Glutamatergic neuron (in vitro differentiated cells): ENCODE data around the gene PPM1N. TPM values are rescaled to one million over a fixed set of nuclear protein-coding genes. Genes with fewer than 3 reads are reported as not detected.

Experiments
- DNase-seq: peaks from one replicate; pipeline ENCODE4 v3.0.0; 2022
- H3K27ac Mint-ChIP-seq: one replicate; pipeline ENCODE4 v1.8.0; 2020; ENCODE audit warnings: mild to moderate bottlenecking, mixed read lengths, inconsistent platforms; ENCODE audit not compliant: unreplicated experiment
- H3K27me3 Mint-ChIP-seq: one replicate; pipeline ENCODE4 v1.8.0; 2020; ENCODE audit warnings: mild to moderate bottlenecking, moderate library complexity, mixed read lengths, inconsistent platforms; ENCODE audit not compliant: unreplicated experiment
- H3K36me3 Mint-ChIP-seq: one replicate; pipeline ENCODE4 v1.8.0; 2020; ENCODE audit warnings: mild to moderate bottlenecking, mixed read lengths, inconsistent platforms; ENCODE audit not compliant: unreplicated experiment
- H3K4me1 Mint-ChIP-seq: one replicate; pipeline ENCODE4 v1.8.0; 2020; ENCODE audit warnings: mild to moderate bottlenecking, low read depth, mixed read lengths, inconsistent platforms; ENCODE audit not compliant: unreplicated experiment
- H3K4me3 Mint-ChIP-seq: one replicate; pipeline ENCODE4 v1.8.0; 2020; ENCODE audit warnings: mild to moderate bottlenecking, mixed read lengths, inconsistent platforms; ENCODE audit not compliant: unreplicated experiment
- H3K9me3 Mint-ChIP-seq: one replicate; pipeline ENCODE4 v1.8.0; 2020; ENCODE audit warnings: mild to moderate bottlenecking, moderate library complexity, mixed read lengths, inconsistent platforms; ENCODE audit not compliant: unreplicated experiment
- total RNA-seq: library from RNA; stranded (reverse); fragmentation: NEBNext Ultra II Directional; extraction: Animal tissue kit (Norgen Biotek cat#: 25700); gene quantifications from one replicate; pipeline ENCODE4 v1.2.1, GENCODE V29; 2021; ENCODE audit not compliant: unreplicated experiment
- TF ChIP-seq, protein P1 (sequence below): fragments of 200-600 bp; sonication (generic); IDR thresholded peaks from one replicate; pipeline ENCODE4 v1.5.0; 2021; ENCODE audit not compliant: partially characterized antibody, unreplicated experiment

PPM1N gene
- total RNA-seq, 1 donor from 2014 or later = 6.6 TPM

- TF ChIP-seq, protein P1, sequence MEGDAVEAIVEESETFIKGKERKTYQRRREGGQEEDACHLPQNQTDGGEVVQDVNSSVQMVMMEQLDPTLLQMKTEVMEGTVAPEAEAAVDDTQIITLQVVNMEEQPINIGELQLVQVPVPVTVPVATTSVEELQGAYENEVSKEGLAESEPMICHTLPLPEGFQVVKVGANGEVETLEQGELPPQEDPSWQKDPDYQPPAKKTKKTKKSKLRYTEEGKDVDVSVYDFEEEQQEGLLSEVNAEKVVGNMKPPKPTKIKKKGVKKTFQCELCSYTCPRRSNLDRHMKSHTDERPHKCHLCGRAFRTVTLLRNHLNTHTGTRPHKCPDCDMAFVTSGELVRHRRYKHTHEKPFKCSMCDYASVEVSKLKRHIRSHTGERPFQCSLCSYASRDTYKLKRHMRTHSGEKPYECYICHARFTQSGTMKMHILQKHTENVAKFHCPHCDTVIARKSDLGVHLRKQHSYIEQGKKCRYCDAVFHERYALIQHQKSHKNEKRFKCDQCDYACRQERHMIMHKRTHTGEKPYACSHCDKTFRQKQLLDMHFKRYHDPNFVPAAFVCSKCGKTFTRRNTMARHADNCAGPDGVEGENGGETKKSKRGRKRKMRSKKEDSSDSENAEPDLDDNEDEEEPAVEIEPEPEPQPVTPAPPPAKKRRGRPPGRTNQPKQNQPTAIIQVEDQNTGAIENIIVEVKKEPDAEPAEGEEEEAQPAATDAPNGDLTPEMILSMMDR = no peak
- peaks cover 11% of the 10 kb centered on the region for H3K9me3 Mint-ChIP-seq
- peaks cover 17% of the 10 kb centered on the region for H3K27me3 Mint-ChIP-seq
- peaks cover 18% of the 10 kb centered on the region for H3K4me1 Mint-ChIP-seq
- no peak for DNase-seq
- peak overlapping the region; percentile 64 for H3K4me3 Mint-ChIP-seq
- H3K27ac Mint-ChIP-seq = no peak overlapping the region
- H3K36me3 Mint-ChIP-seq = no peaks in the 10 kb centered on the region
These were observed 3.9 kb upstream of the PPM1N start for GRCh38 chr19:45494261-45494916.

GRCh38 chr19:45495178-45495577, 3.1 kb upstream of the PPM1N start:
- no peak for DNase-seq
- peak overlapping the region; percentile 89 for H3K27ac Mint-ChIP-seq
- peaks cover 19% of the 10 kb centered on the region for H3K27me3 Mint-ChIP-seq
- TF ChIP-seq, protein P1 = no peak
- peaks cover 22% of the 10 kb centered on the region for H3K4me1 Mint-ChIP-seq
- H3K4me3 Mint-ChIP-seq = peak overlapping the region; percentile 92
- peaks cover 13% of the 10 kb centered on the region for H3K9me3 Mint-ChIP-seq
- no peaks in the 10 kb centered on the region for H3K36me3 Mint-ChIP-seq

DNA sequence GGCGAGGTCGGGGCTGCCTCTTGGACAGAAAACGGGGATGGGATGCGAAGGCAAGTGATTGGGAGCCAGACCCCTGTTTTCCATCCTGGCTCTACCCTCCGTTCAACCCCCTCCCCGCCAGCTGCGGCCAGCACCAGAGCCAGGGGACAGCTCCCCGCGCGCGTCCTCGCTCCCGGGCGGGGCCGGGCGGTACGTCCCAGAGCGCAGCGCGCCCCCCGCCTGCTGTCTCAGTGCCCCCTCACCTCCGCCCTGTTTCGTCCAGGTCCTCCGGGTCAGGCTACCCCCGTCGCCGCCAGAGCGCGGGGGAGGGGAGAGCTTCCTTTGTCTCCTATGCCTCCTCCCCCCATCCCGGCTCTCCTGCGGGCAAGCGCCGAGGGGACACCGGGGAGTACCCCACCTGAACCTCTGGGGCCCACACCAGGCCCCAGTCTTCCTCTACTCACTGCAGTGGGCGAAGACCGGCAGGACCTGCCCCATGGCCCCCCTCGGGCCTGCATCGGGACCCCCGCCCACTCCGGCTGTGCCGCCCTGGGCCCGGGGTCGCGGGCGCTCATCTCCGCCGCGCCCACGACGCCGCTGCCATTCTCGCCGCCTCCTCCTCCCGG, 1.8 kb upstream of the PPM1N start:
- Mint-ChIP-seq H3K27me3 (peaks cover 19% of the 10 kb centered on the region), H3K4me3 (peak overlapping the region; percentile 92), H3K4me1 (peaks cover 22% of the 10 kb centered on the region), H3K9me3 (peaks cover 13% of the 10 kb centered on the region), H3K27ac (peak overlapping the region; percentile 89), H3K36me3 (no peaks in the 10 kb centered on the region)
- TF ChIP-seq, protein P1 = no peak
- DNase-seq = peak; percentile 75

- TF ChIP-seq, protein P1 = no peak
- peaks cover 17% of the 10 kb centered on the region for H3K27me3 Mint-ChIP-seq
- H3K27ac Mint-ChIP-seq = peak overlapping the region; percentile 38
- H3K4me3 Mint-ChIP-seq = peak overlapping the region; percentile 75
- H3K4me1 Mint-ChIP-seq = peaks cover 15% of the 10 kb centered on the region
- DNase-seq = no peak
- peaks cover 11% of the 10 kb centered on the region for H3K9me3 Mint-ChIP-seq
- no peaks in the 10 kb centered on the region for H3K36me3 Mint-ChIP-seq
These were observed 452 bp upstream of the PPM1N start for GRCh38 chr19:45497791-45498190.
